Upper lobe of left lung (tissue), 4 donors: ENCODE measurements around the gene MARCHF3.

Experiments
- CTCF ChIP-seq, 6 experiments: fragments of 450-650 bp in 4 of 6; fragments of 200-600 bp in 2 of 6; sonication (generic) in 2 of 6; IDR thresholded peaks; one replicate each; pipeline ENCODE4 v1.5.1; 2016 to 2019; ENCODE audit warnings: antibody characterized with exemption in 6 of 6
- POLR2AphosphoS5 ChIP-seq, 2 donors: sonication (generic); formaldehyde crosslinking; IDR thresholded peaks; one replicate each; pipeline ENCODE4 v1.5.1; 2017; ENCODE audit warnings: antibody characterized with exemption in 2 of 2

GRCh38 chr5:127015716-127016115 lies 14.6 kb downstream of the MARCHF3 start:
- TF ChIP-seq CTCF (IDR thresholded peaks at IDR 0.05): no peak
- no peak for TF ChIP-seq POLR2AphosphoS5 (IDR thresholded peaks at IDR 0.05)
